ENCODE measurements around the gene MCCD1.

Gene MCCD1

GRCh38 chr6:31579119-31579505 lies 50.4 kb downstream of the MCCD1 start:
- no peak for DNase-seq (ENCODE audit: low read depth, low spot score)

More at GRCh38 chr6:31579119-31579505, 50.4 kb downstream of the MCCD1 start:
- Histone ChIP-seq H3K36me3 (ENCODE audit: control insufficient read depth, insufficient read depth, low read length) (no peaks in the 10 kb centered on the region), H3K27ac (ENCODE audit: low read length) (no peak overlapping the region), H3K9me3 (ENCODE audit: control insufficient read depth, insufficient read depth, low read length) (no peaks in the 10 kb centered on the region), H3K4me3 (ENCODE audit: low read length) (no peak overlapping the region), H3K4me1 (ENCODE audit: control insufficient read depth, insufficient read depth, low read length) (no peaks in the 10 kb centered on the region; the same call in 1 of the 2 replicates), H3K27me3 (ENCODE audit: control insufficient read depth, insufficient read depth, low read length) (no peaks in the 10 kb centered on the region)
- WGBS (ENCODE audit: insufficient coverage, insufficient read length), result no CpG with 5 or more reads among the region's 3 CpGs
